ENCODE measurements around the gene APBB1IP.
"Not testable (repeated sequence)": the region's sequence is repeated elsewhere in the genome, so short reads cannot be mapped to it uniquely, and the experiment has no call there.

APBB1IP gene, protein sequence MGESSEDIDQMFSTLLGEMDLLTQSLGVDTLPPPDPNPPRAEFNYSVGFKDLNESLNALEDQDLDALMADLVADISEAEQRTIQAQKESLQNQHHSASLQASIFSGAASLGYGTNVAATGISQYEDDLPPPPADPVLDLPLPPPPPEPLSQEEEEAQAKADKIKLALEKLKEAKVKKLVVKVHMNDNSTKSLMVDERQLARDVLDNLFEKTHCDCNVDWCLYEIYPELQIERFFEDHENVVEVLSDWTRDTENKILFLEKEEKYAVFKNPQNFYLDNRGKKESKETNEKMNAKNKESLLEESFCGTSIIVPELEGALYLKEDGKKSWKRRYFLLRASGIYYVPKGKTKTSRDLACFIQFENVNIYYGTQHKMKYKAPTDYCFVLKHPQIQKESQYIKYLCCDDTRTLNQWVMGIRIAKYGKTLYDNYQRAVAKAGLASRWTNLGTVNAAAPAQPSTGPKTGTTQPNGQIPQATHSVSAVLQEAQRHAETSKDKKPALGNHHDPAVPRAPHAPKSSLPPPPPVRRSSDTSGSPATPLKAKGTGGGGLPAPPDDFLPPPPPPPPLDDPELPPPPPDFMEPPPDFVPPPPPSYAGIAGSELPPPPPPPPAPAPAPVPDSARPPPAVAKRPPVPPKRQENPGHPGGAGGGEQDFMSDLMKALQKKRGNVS

DNA sequence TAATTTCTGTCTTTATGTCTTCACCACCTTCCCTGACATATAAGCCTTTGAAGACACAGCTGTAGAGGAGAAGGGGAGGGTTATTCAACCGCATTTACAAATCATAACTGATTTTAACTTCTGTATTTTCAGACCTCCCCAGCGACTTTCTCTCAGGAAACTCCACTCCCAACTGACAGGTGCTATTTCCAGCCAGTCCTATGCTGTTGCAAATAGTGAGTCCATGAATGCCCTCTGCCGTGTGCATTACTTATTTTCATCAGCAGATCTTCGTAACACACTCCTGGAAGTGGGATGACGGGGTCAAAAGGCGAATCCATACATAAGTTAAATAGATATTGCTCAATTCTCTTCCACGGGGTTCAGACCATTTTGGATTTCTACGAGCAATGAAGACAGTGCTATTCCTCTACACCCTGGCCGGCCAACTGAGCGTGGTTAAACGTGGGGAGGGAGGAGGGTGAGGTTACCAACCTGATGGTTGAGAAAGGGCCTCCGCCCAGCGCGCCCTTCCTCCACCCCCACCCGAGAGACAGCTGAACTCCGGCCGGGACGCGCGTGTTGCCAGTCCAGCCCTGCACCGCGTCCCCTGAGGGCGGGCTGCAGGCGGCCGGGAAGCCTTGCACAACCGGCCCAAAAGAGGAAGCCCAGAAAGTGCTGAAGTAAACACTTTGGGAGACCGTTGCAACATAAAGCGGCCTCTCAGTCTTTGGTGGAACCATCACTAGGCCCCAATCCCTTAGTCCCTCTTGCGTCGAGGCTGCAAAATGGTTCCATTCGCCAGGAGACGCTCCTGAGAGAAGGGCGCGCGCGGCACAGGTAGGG is at the start of gene APBB1IP:
TSS of gene APBB1IP (plus strand) at position 705 of the 825 bp plus-strand sequence. CDS start 53,986 bp downstream, outside the sequence.
- peak; percentile 22 to 23 for DNase-seq (ENCODE audit: low read depth in 2 of 2)

DNA sequence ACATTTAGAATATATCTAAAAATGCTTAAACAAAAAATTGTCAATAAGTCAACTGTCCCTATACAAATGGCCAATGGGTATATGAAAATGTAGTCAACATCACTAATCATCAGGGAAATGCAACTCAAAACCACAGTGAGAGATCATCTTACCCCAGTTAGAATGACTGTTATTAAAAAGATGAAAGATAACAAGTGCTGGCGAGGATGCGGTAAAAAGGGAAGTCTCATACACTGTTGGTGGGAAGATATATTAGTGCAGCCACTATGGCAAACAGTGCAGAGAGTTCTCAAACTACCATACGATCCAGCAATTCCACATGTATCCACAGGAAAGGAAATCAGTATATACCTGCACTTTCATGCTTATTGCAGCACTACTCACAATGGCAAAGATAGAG is 48.6 kb upstream of the APBB1IP start:
- DNase-seq (ENCODE audit: low read depth in 2 of 2), result no peak

DNA sequence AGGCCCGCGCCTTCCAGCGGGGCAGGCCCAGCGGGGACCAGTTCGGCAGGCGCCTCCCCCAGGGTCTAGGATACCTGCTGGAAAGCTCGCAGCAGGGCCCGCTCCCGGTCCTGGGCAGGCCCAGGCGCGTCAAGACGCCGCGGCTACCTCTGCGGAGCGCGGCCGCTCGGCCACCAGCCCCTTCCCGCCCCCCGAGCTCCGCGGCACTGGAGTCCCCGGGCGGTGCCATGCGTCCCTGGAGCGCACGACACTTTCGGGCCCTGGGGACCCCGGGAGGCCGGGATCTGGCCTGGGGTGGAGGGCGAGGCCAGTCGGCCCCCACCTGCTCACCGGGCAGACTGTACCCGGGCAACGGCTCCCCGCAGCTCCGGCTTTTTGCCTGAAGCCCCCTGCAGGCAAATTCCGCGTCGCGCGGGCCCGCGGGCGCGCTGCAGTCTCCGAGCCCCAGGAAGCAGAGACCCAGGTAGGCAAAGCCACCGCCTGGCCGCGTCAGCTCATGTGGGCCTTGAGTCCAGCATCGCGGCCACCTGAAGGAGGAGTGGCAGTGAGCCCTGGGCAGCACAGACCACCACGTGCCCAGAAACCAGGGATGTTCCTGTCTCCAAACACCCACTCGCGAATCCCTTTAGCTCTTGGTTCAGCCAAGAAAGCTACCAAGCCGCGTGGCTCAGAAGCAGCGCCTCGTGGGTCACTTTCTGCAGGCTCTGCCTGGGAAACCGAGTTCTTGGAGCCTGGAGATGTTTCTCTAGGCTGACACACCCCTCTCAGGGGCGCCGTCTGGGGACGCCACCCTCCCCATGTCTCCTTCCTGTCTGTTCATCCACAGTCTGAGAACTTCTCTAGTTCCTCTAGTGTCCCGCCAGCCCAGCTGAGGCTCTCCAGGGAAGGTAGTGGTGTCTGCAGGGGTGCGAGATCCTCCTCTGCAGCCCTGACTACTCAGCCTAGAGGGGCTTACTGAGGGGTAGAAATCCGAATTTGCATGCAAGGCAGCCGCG is 46.1 kb upstream of the APBB1IP start:
- no peak for DNase-seq (ENCODE audit: low read depth in 2 of 2)

DNA sequence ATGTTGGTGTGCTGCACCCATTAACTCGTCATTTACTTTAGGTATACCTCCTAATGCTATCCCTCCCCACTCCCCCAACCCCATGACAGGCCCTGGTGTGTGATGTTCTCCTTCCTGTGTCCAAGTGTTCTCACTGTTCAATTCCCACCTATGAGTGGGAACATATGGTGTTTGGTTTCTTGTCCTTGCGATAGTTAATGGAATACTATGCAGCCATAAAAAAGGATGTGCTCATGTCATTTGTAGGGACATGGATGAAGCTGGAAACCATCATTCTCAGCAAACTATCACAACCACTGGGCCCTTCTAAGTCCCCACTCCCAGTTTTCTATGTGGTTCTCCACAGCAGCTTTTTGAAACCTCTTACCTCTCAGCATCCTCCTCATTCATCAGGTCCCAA is 39.8 kb upstream of the APBB1IP start:
- not testable (repeated sequence) for DNase-seq (ENCODE audit: low read depth in 2 of 2)

DNA sequence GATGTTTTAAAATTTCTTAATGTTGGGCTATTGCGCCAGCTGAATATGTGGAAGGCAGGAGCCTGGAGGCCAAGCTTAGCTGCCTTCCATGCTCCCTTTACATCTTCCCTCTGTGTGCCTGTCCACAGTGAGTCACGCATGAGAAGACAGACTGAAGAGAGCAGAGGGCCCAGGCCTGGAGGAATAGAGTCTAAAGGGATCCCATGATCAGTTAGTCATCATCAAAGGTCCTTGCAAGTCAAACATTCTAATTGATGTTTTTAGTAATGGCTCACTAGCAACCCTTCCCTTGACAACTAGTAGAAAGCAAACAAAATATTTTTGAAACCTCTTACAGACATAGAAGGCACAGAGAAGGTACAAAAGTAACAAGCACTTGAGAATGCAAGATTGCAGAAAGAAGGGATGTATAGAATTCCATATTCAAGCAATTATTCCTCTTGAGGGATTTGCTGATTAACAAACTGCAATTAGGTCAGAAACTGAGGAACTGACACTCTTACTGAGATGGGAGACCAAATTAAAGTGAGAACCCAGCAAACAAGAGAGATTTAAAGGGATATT is 30.7 kb upstream of the APBB1IP start:
- no peak for DNase-seq (ENCODE audit: low read depth in 2 of 2)

DNA sequence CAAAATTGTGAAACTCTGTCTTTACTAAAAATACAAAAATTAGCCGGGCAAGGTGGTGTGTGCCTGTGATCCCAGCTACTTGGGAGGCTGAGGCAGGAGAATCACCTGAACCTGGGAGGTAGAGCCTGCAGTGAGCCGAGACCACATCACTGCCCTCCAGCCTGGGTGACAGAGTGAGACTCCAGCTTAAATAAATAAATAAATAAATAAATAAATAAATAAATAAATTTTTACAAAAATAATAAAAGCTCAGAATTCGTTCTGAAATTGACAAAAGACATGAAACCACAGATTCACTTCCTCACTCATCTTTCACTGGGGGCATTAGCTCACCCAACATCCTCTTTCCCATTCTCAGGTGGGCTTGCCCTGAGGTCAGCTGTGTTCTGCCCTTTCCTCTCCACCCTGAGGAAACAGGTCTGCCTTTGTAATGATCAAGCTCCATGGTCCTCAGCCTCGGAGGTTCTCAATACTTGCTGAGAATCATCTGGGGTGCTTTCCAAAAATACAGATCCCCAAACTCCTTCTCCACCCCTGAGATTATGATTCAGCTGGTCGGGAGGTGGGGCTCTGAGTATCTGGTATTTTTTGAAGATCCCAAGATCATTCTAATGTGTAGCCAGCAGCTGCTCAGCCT is 29.2 kb upstream of the APBB1IP start:
- no peak for DNase-seq (ENCODE audit: low read depth in 2 of 2)

DNA sequence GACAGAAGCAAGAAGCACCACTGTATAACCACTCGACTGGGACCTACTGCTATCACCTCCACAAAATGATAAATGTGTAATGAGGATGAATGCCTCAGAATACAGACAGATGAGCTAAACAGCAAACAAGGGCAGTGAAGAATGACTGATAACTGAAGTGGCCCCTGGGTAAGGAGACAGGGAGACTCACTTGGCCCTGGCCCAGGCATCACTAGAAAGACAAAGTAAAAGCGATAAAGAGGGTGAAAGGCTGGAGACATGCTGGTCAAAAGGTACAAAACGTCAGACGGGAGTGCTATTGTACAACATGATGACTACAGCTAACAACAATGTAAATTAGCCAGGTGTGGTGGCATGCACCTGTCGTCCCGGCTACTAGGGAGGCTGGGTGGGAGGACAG is 27.8 kb upstream of the APBB1IP start:
- DNase-seq (ENCODE audit: low read depth in 2 of 2), result no peak

DNA sequence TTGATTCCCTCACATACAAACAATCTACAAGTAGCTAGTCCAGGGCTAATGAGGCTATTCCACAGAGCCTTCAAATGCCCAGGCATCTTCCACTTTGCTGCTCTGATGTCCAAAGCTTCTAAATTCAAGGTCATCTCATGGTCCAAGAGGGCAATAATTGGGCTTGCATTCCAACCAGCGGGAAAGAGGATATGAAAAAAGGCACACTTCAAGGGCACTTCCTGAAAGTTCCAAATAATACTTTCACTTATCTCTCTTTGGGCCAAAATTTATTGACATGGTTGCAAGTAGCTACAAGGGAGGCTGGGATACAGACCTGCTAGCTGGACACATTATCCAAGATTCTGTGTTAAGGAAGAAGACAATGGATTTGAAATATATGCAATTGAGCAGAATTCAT is 25.2 kb upstream of the APBB1IP start:
- no peak for DNase-seq (ENCODE audit: low read depth in 2 of 2)

DNA sequence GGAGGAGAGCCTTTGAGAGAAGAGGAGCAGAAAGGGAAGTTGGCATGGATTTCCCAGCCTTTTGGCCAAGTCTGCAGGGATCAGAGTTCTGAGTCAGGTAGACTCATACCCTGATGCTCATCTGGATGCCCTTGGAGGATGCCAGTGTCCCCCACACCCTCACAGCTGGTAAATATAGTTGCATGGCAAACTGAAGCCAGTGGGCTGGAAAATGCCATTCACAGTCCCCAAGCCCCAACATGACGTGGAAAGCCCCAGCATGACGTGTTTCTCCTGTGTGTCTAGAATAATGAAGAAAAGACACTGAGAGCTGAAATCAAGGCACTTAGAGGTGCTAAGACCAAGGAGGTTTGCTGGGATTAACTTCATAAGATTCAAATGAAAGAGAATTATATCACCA is 24.8 kb upstream of the APBB1IP start:
- no peak for DNase-seq (ENCODE audit: low read depth in 2 of 2)

DNA sequence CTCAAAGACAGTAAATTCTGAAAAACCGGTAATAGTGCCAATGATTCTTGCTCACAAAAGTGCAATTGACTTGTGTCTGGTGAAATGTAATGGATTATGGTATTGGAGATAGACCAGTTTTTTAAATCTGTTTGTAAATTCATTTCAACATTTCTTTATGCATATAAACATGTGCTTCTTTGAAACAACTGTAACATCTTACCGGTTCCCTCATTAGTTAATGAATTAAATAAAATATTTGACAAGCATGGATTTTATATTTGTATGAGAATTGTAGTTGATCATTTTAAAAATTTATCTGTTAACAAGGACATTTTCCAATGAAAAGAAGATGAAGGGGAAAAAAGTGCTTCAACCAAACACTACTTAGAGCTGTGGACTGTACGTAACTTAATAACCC is 21.0 kb upstream of the APBB1IP start:
- DNase-seq (ENCODE audit: low read depth in 2 of 2), result no peak

DNA sequence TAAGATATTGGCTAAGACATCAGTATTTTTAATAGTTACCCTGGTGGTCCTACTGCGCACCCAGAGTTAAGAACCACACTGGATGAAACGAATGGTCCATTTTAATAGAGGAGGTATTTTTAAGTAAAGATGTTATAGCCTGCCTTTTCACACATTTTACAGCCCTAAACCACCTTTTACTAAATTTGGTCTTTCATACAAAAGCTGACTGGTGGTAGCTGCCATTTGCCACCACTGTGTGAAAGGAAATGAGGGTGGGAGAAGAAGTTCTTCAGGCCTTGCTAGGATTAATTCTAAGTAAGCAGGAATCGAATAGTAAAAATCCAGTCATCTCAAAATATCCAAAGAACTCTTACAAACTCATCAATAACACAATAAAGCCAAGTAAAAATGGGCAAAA is 15.2 kb upstream of the APBB1IP start:
- no peak for DNase-seq (ENCODE audit: low read depth in 2 of 2)

DNA sequence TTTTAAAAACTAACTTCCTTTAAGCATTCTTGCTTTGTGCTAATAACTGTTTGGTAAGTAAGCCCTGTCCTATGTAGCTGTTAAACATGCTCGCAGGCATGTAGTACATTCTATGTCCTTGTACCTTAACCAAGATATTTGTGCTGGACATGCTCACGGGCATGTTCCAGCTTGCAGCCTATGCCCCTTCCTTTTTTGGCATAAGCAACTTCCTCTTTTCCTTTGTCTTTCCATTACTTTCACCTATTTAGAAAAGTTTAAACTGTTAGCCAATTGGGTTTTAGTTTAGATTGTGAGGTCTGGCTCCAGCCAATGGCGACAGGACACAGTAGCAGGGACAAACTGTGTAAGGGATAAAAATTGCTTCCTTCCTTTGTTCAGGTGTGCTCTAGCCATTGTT is 14.4 kb upstream of the APBB1IP start:
- DNase-seq (ENCODE audit: low read depth in 2 of 2), result no peak

DNA sequence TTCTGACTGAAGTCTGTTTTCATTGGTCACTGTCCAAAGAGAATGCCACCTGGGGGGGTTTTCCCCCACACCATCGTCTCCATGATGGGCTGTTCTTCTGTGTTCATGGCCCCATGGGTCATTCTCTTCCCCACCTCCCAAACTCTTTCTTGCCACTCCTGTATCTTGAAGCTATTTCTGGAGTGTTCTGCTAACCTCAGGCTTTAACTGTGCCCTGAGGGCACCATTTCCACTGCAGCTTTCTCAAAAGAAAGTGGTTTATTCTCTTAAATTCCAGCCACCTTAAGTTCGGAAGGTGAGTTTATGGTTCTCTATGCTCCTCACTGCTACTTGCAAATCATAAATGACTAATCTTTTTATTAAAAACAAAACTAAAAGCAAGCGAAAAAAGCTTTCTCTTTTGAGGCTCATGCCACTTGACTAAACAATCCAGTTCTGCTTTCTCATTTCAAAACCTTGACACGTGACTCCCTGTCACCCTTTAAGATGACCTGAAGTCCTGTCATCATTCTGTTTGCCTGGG is 7.4 kb upstream of the APBB1IP start:
- DNase-seq (ENCODE audit: low read depth in 2 of 2), result no peak

DNA sequence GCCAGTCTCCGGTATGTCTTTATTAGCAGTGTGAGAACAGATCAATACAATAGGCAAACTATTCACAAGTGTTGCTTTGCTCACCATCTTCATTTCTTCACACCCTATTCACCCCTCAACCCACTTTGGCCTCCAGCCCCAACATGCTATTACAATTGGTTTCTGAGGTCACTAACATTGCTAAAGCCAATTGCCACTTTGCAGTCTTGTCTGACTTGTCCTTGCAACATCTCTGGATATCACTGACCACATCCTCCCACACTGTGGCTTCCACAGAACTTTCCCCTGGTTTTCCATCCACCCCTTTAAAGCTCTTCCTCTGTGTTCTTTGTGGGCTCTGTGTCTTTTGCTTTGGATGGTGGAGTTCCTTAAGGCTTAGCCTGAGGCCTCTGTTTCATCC is 5.2 kb upstream of the APBB1IP start:
- no peak for DNase-seq (ENCODE audit: low read depth in 2 of 2)

DNA sequence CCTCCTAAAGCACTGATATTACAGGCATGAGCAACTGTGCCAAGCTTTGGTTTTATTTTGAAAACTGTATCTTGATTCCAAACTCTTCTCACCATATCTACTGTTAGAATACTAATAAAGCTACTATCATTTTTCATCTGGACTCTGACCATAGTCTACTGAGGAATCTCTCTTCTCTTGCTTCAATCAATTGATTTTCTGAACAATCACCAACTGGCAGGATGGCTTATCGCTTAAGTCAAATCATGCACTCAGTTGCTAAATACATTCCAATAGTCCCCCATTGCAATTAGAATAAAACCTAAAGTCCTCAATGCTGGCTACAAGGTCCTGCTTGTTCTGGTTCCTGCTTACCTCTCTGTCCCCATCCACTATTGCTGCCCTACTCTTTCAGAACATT is 2.3 kb upstream of the APBB1IP start:
- DNase-seq (ENCODE audit: low read depth in 2 of 2), result no peak

DNA sequence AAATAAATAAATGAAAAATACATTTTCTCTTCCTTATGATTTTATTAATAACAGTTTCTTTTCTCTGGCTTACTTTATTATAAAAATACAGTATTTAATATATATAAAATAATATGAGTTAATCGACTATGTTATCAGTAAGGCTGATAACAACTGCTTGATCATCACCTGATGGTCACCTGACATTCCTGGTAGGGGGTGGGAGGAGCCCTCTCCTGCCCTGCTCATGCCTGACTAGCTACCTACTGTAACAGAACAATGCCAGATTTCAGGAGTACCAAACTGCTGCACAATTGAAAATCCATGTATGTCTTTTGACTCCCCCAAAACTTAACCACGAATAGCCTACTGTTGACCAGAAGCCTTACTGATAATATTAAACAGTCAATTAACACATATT is 1.3 kb upstream of the APBB1IP start:
- DNase-seq (ENCODE audit: low read depth in 2 of 2), result no peak

DNA sequence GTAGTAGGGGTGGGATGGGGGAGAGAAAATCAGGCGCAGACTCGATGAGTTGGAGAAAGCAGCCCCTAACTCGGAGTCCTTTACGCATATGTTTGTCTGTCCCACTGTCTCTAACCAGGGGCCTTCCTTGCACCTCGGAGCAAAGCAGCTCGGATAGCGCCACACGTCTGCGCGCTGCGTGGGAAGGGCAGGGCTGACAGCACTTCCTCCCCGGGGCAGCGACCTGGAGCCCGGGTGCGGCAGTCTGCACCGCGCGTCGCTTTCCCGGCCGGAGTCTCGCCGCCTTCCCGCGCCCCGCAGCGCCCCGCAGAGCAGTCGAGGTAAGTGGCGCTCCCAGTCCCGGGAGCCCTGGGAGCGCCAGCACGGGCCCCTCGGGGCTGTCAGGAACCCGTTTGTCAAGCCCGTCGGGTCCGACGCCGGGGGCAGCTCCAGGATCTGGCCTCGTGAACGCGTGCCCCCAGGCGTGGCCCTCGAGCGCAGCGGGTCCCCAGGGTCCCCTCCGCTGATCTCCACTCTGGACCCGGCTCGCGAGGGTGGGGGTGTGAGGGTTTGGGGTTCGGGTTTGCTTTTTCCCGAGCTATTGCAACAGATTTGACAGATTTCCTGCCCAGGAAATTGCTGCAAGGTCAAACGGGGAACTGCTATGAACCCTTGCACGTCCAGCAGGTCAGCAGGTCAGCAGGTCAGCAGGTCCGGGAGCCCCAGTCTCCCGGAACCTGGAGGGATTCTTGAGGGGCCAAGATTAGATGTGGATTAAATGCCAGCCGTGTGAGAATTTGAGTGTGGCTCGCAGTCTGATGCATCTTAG is 597 bp downstream of the APBB1IP start:
- DNase-seq (ENCODE audit: low read depth in 2 of 2), result peak; percentile 66 to 68

DNA sequence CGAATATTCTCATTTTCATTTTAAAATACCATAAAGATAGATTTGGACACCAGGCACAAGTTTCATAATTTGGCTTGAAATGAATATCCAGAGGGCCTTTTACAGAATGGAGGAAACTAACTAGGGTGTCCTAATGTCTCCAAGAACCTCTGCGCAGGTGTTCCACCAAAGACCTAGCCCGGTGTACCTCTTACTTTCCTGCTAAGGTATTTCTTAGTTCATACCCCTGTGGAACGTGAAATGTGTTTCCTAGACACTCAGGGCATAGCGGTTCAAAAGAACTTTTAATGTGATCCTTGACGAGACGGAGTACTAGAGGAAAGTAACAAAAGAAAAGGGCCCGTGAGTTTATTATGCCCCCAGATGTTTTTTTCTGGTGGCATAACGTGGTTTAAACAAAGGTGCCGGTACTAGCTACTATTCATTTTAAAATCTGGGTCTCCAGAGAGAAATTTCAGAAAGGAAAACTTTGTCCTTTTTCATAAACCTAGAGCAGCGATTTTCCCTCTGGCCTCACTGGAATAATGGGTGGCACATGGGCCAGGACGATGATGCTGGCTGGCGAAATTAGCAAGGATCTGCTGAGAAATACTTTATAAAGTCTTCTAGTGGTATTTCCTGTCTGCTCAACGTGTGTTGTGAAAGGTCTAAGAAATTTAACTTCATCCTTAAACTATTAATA is 1.4 kb downstream of the APBB1IP start:
- no peak for DNase-seq (ENCODE audit: low read depth in 2 of 2)

DNA sequence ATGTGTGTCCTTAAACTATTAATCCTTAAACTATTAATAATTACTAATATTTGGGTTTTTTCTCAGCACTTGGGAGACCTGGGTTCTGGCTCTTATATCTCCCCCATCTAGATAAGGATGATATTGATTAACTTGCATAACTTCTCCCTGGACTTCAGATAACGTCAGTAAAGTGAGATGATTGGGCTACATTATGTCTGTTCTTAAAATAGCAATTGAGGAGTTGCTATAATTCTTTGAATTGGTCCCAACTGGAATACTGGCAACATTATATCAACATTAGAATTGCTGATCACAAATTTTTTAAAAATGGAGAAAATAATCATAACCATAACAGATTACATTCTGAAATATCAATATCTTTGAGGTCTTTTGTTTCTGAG is 1.9 kb downstream of the APBB1IP start:
- DNase-seq (ENCODE audit: low read depth in 2 of 2), result no peak
